ENCODE measurements around the gene AVPI1. TPM values are rescaled to one million over a fixed set of nuclear protein-coding genes. Genes with fewer than 3 reads are reported as not detected.
A peak's percentile ranks its signal among the peaks of the same experiment; 100 is the strongest.

The AVPI1 gene
- polyA plus RNA-seq, 3 donors = 2.0 to 11.2 (median 2.9) TPM

DNA sequence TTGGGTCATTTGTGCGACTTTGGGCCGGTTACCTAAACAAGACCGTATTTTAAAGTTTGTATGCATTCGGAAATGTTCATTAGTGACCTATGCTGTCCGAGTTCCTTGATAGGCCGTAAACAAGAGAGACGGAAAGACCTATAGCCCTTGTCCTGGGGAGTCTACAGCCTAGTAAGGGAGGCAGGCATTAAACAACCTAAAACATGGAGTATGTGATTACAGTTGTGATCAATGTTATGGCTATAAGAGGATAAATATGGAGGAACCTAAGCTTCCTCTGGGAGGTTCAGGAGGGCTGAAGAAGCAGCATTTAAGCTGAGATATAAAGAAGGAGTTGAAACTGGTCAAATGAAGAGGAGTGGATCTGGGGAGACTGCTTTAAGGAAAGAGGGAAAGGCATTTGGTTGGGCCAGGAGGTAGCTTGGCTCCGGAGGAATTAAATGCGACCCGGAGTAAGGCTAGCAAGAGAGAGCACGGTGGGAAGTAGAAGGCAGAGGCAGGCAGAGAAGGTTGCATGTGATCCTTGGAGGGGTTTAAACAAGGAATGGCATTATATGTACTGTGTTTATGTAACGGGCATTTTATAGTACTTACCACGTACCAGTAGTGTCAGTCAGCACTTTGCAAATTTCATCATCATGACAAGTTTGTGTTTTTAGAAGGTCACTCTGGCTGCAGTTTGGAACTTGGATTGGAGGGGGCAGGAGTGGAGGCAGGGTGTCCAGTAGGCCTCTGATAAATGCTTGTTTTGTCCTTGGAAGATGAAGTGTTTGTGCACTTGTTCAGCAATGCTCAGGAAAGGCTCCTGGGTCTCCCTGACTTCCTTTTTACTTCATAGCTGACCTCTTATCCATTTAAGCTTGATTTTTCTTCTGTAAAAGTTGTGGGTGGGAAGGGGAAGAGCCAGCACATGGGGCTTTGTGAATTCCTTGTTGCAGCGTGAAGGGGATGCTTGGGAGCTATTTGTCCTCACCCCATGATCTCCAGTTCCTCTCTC lies 1.0 kb upstream of the AVPI1 start:
- Mint-ChIP-seq H3K4me1 (peaks cover 63% of the 10 kb centered on the region), H3K27ac (peak overlapping the region; percentile 87 to 96 (median 93)), H3K9me3 (peaks cover 0 to 3% (median 0%) of the 10 kb centered on the region in 7 donors), H3K36me3 (peaks cover 0 to 2% of the 10 kb centered on the region in 2 donors), H3K4me3 (peak overlapping the region; percentile 66 to 82), H3K27me3 (ENCODE audit: low read depth in 3 of 3) (peaks cover 0 to 2% (median 1%) of the 10 kb centered on the region in 3 donors)
- no peaks in the 10 kb centered on the region for H3K9me3 ChIP-seq (replicated peaks in 1 of 2; ENCODE audit: control insufficient read depth in 1 of 2, insufficient read depth in 1 of 2, low read length in 2 of 2)
- WGBS (ENCODE audit: insufficient coverage) = 69% methylated on average over 12 of the region's 14 CpGs
- TF ChIP-seq CTCF (IDR thresholded peaks at IDR 0.05) = no peak
- no peaks in the 10 kb centered on the region for H3K27me3 ChIP-seq (ENCODE audit: control insufficient read depth in 2 of 2, insufficient read depth in 2 of 2, low read length in 2 of 2)
- intact Hi-C loops (cut with micrococcal nuclease) = loop anchor here (5.0 to 10.0 kb wide), 3 partner anchors 46 to 943 kb away; partner anchors contain the start of genes ZFYVE27 (in 2 of the 2) and PI4K2A (in 1 of the 2)
- H2AFZ ChIP-seq (ENCODE audit: insufficient read depth, low read depth, low read length, poor library complexity, severe bottlenecking) = peak overlapping the region; percentile 39
- no peaks in the 10 kb centered on the region for H3K79me2 ChIP-seq (ENCODE audit: insufficient read depth, low read length)
- H3K4me2 ChIP-seq (replicated peaks; ENCODE audit: extremely low read depth, low read length, poor library complexity, severe bottlenecking) = peak overlapping the region; percentile 91
- no peaks in the 10 kb centered on the region for H3K36me3 ChIP-seq (replicated peaks in 1 of 2; ENCODE audit: control insufficient read depth in 1 of 2, insufficient read depth in 2 of 2, low read length in 2 of 2)
- H3K27ac ChIP-seq (ENCODE audit: low read depth in 1 of 2, low read length in 2 of 2) = peak overlapping the region; percentile 24 to 81
- peaks cover 65 to 80% of the 10 kb centered on the region in 2 donors for H3K4me1 ChIP-seq (ENCODE audit: control insufficient read depth in 1 of 2, insufficient read depth in 2 of 2, low read length in 2 of 2)
- H3K9ac ChIP-seq (ENCODE audit: insufficient read depth, low read length, poor library complexity, severe bottlenecking) = peak overlapping the region; percentile 24
- peak; percentile 44 to 56 (median 45) for DNase-seq
- peak overlapping the region in 2 of 3 experiments; percentile 21 to 81 for H3K4me3 ChIP-seq (replicated peaks in 1 of 3; ENCODE audit: low read depth in 2 of 3, low read length in 3 of 3)
- H4K20me1 ChIP-seq (ENCODE audit: insufficient read depth, low read length) = no peaks in the 10 kb centered on the region

- no peaks in the 10 kb centered on the region for H3K36me3 ChIP-seq (replicated peaks in 1 of 2; ENCODE audit: control insufficient read depth in 1 of 2, insufficient read depth in 2 of 2, low read length in 2 of 2)
- peaks cover 0 to 2% of the 10 kb centered on the region in 2 donors for H3K36me3 Mint-ChIP-seq
- H3K27me3 Mint-ChIP-seq (ENCODE audit: low read depth in 3 of 3) = peaks cover 0 to 2% (median 1%) of the 10 kb centered on the region in 3 donors
- peak overlapping the region; percentile 88 to 90 for H3K4me3 Mint-ChIP-seq
- H3K27ac ChIP-seq (ENCODE audit: low read depth in 1 of 2, low read length in 2 of 2) = peak overlapping the region in 1 of 2 donors; percentile 81
- peak overlapping the region in 5 of 7 donors; percentile 26 to 90 (median 82) for H3K27ac Mint-ChIP-seq
- H3K79me2 ChIP-seq (ENCODE audit: insufficient read depth, low read length) = no peaks in the 10 kb centered on the region
- H3K9ac ChIP-seq (ENCODE audit: insufficient read depth, low read length, poor library complexity, severe bottlenecking) = peak overlapping the region; percentile 74
- intact Hi-C loops (cut with micrococcal nuclease) = loop anchor here (5.0 to 10.0 kb wide), 3 partner anchors 44 to 942 kb away; partner anchors contain the start of genes ZFYVE27 (in 2 of the 2) and PI4K2A (in 1 of the 2)
- no peaks in the 10 kb centered on the region for H3K9me3 ChIP-seq (replicated peaks in 1 of 2; ENCODE audit: control insufficient read depth in 1 of 2, insufficient read depth in 1 of 2, low read length in 2 of 2)
- no peaks in the 10 kb centered on the region for H4K20me1 ChIP-seq (ENCODE audit: insufficient read depth, low read length)
- peak overlapping the region; percentile 94 for H2AFZ ChIP-seq (ENCODE audit: insufficient read depth, low read depth, low read length, poor library complexity, severe bottlenecking)
- peak overlapping the region; percentile 91 for H3K4me2 ChIP-seq (replicated peaks; ENCODE audit: extremely low read depth, low read length, poor library complexity, severe bottlenecking)
- H3K4me1 Mint-ChIP-seq = peaks cover 63% of the 10 kb centered on the region
- H3K9me3 Mint-ChIP-seq = peaks cover 0 to 3% (median 0%) of the 10 kb centered on the region in 7 donors
- DNase-seq = no peak
- WGBS (ENCODE audit: insufficient coverage) = 17% methylated on average over 12 of the region's 14 CpGs
- H3K4me3 ChIP-seq (replicated peaks in 1 of 3; ENCODE audit: low read depth in 2 of 3, low read length in 3 of 3) = peak overlapping the region; percentile 59 to 81 (median 76)
- TF ChIP-seq CTCF (IDR thresholded peaks at IDR 0.05) = no peak
- H3K27me3 ChIP-seq (ENCODE audit: control insufficient read depth in 2 of 2, insufficient read depth in 2 of 2, low read length in 2 of 2) = no peaks in the 10 kb centered on the region
- peaks cover 65 to 82% of the 10 kb centered on the region in 2 donors for H3K4me1 ChIP-seq (ENCODE audit: control insufficient read depth in 1 of 2, insufficient read depth in 2 of 2, low read length in 2 of 2)
Observed at GRCh38 chr10:97686301-97686961, 610 bp downstream of the AVPI1 start.

Data from CD14-positive monocyte (primary cell).